ENCODE measurements around the gene C1orf174.

- no peak for TF ChIP-seq CTCF (conservative IDR thresholded peaks at IDR 0.05 in 1 of 2, IDR thresholded peaks at IDR 0.05 in 1 of 2; ENCODE audit: low read depth in 1 of 2, low read length in 2 of 2)
- TF ChIP-seq EZH2 (IDR thresholded peaks at IDR 0.05; ENCODE audit: low read length, missing control alignments) = no peak
Measured at GRCh38 chr1:3842912-3843311, 57.2 kb downstream of the C1orf174 start.

Measured in fibroblast of lung (primary cell).